GM23338 (cell line): ENCODE measurements around the gene BCKDK.

ENCODE experiments used
- CREB1 ChIP-seq: fragments of 250-450 bp; sonication (Bioruptor Pico); IDR thresholded peaks from 2 replicates; pipeline ENCODE4 v1.5.0; 2020; ENCODE audit warnings: low read depth, mild to moderate bottlenecking, moderate library complexity
- CTCF ChIP-seq, 2 experiments: fragments of 200-600 bp in 1 of 2; sonication (generic) in 1 of 2; conservative IDR thresholded peaks; 2 replicates each; pipeline versions ENCODE4 v1.5.1 to v1.6.1; 2016 to 2017; ENCODE audit warnings: antibody characterized with exemption in 2 of 2, low read depth in 2 of 2, mild to moderate bottlenecking in 2 of 2, moderate library complexity in 1 of 2
- ETS1 ChIP-seq: IDR thresholded peaks from 2 replicates; pipeline ENCODE4 v1.6.1; 2016; ENCODE audit warnings: antibody characterized with exemption
- EZH2 ChIP-seq: fragments of 200-600 bp; sonication (generic); IDR thresholded peaks from one replicate; pipeline ENCODE4 v1.8.0; 2017; ENCODE audit warnings: antibody characterized with exemption, mild to moderate bottlenecking, low read depth; ENCODE audit not compliant: unreplicated experiment
- EZH2phosphoT487 ChIP-seq: fragments of 200-600 bp; sonication (generic); IDR thresholded peaks from one replicate; pipeline ENCODE4 v1.8.1; 2018; ENCODE audit warnings: antibody characterized with exemption; ENCODE audit not compliant: unreplicated experiment
- JUNB ChIP-seq: IDR thresholded peaks from one replicate; pipeline ENCODE4 v1.6.1; 2016; ENCODE audit warnings: antibody characterized with exemption; ENCODE audit not compliant: unreplicated experiment
- NANOG ChIP-seq: IDR thresholded peaks from 2 replicates; pipeline ENCODE4 v1.6.1; 2016; ENCODE audit warnings: antibody characterized with exemption, borderline replicate concordance
- POLR2AphosphoS5 ChIP-seq: IDR thresholded peaks from 2 replicates; pipeline ENCODE4 v1.6.1; 2016; ENCODE audit warnings: antibody characterized with exemption, low read depth
- REST ChIP-seq: IDR thresholded peaks from one replicate; pipeline ENCODE4 v1.6.1; 2018; ENCODE audit warnings: antibody characterized with exemption; ENCODE audit not compliant: unreplicated experiment
- STAT1 ChIP-seq: IDR thresholded peaks from one replicate; pipeline ENCODE4 v1.6.1; 2016; ENCODE audit warnings: antibody characterized with exemption; ENCODE audit not compliant: unreplicated experiment
- ZNF114 ChIP-seq: fragments of 250-450 bp; sonication (Bioruptor Pico); IDR thresholded peaks from 2 replicates; pipeline ENCODE4 v1.5.0; 2020; ENCODE audit warnings: mild to moderate bottlenecking, moderate library complexity
- ZNF331 ChIP-seq: fragments of 250-450 bp; sonication (Bioruptor Pico); IDR thresholded peaks from 2 replicates; pipeline ENCODE4 v1.5.0; 2020; ENCODE audit warnings: low read depth, mild to moderate bottlenecking, moderate library complexity
- ZNF462 ChIP-seq: fragments of 250-450 bp; sonication (Bioruptor Pico); IDR thresholded peaks from 2 replicates; pipeline ENCODE4 v1.5.0; 2020; ENCODE audit warnings: mild to moderate bottlenecking, moderate library complexity

GRCh38 chr16:31080035-31080629 lies 28.1 kb upstream of the BCKDK start:
- TF ChIP-seq CTCF (conservative IDR thresholded peaks at IDR 0.05; ENCODE audit: low read depth in 2 of 2), result 0 out of 4 replicates have a peak, but pooled peaks of 1 of the 2 experiments have one; percentile 1
- TF ChIP-seq REST, result no peak
- no peak for TF ChIP-seq EZH2phosphoT487
- no peak for TF ChIP-seq NANOG
- TF ChIP-seq POLR2AphosphoS5, result no peak
- TF ChIP-seq EZH2, result no peak
- no peak for TF ChIP-seq JUNB
- no peak for TF ChIP-seq ZNF462
- TF ChIP-seq CREB1 (CRISPR knock-in tag), result no peak
- no peak for TF ChIP-seq ZNF114
- no peak for TF ChIP-seq ZNF331 (CRISPR knock-in tag)
- TF ChIP-seq STAT1, result no peak
- no peak for TF ChIP-seq ETS1
